Kidney (tissue), 14 donors: ENCODE data around the gene PGPEP1. TPM values are rescaled to one million over a fixed set of nuclear protein-coding genes. Genes with fewer than 3 reads are reported as not detected.

ENCODE experiments used
- DNase-seq, 5 donors: peaks; one replicate each; pipeline ENCODE4 v3.0.0-alpha.2; 2013 to 2020
- FAIRE-seq: peaks from 2 replicates; lab custom pipeline; 2012; peaks lifted over from hg19 to GRCh38; lab: Jason Lieb, UNC
- H3K27ac ChIP-seq, 2 donors: one replicate each; pipeline ENCODE4 v1.7.0; 2013; ENCODE audit warnings: low read depth in 2 of 2, low read length in 2 of 2, inconsistent platforms in 1 of 2
- H3K27me3 ChIP-seq: one replicate; pipeline ENCODE4 v1.7.1; 2013; ENCODE audit warnings: low read length, inconsistent platforms; ENCODE audit not compliant: control insufficient read depth, insufficient read depth
- H3K36me3 ChIP-seq, 3 donors: one replicate each; pipeline versions ENCODE4 v1.7.0 to v1.7.1; 2013; ENCODE audit warnings: low read length in 3 of 3, control low read depth in 1 of 3, inconsistent platforms in 1 of 3; ENCODE audit not compliant: insufficient read depth in 3 of 3, control insufficient read depth in 2 of 3
- H3K4me1 ChIP-seq, 3 donors: one replicate each; pipeline versions ENCODE4 v1.7.0 to v1.7.1; 2013; ENCODE audit warnings: low read length in 3 of 3, inconsistent platforms in 1 of 3, low read depth in 1 of 3; ENCODE audit not compliant: control insufficient read depth in 2 of 3, insufficient read depth in 2 of 3
- H3K4me3 ChIP-seq, 3 donors: one replicate each; pipeline versions ENCODE4 v1.7.0 to v1.8.1; 2013; ENCODE audit warnings: low read length in 3 of 3, control low read depth in 1 of 3, inconsistent platforms in 1 of 3
- H3K9ac ChIP-seq, 3 donors: one replicate each; pipeline versions ENCODE4 v1.7.0 to v1.7.1; 2013; ENCODE audit warnings: low read length in 3 of 3, control low read depth in 1 of 3, inconsistent platforms in 1 of 3
- H3K9me3 ChIP-seq, 3 donors: one replicate each; pipeline versions ENCODE4 v1.7.0 to v1.7.1; 2013; ENCODE audit warnings: low read length in 3 of 3, control low read depth in 1 of 3, inconsistent platforms in 1 of 3; ENCODE audit not compliant: control insufficient read depth in 2 of 3, insufficient read depth in 1 of 3
- intact Hi-C: fragments of 100-400 bp; cut with DNase I; formaldehyde crosslinking; loops from one replicate; pipeline ENCODE4 v1.11.1; 2022
- polyA plus RNA-seq: library from polyadenylated mRNA; stranded (reverse); fragments of 350-450 nt; fragmentation: Illumina TruSeq; extraction: RNeasy Lipid Tissue Mini Kit (QIAGEN cat#74804); gene quantifications from one replicate; pipeline ENCODE4 v1.2.3, GENCODE V29; 2014; ENCODE audit warnings: low read depth, low replicate concordance; ENCODE audit not compliant: insufficient read depth
- total RNA-seq: library from RNA; stranded (reverse); fragmentation: NEBNext Ultra II Directional; extraction: Animal tissue kit (Norgen Biotek cat#: 25700); gene quantifications from one replicate; pipeline ENCODE4 v1.2.1, GENCODE V29; 2021
- TF ChIP-seq, protein P1 (sequence below): IDR thresholded peaks from 3 replicates; pipeline ENCODE4 v1.5.1; 2012; ENCODE audit warnings: mild to moderate bottlenecking, moderate library complexity, borderline replicate concordance; ENCODE audit not compliant: insufficient read depth; ENCODE audit errors: extremely low read depth
- donor health status: control.
- donor health status: control.
- donor health status: control.
- donor health status: control.
- donor health status: control.
- donor health status: DM: yes; HTN: yes; CAD: no.
- donor health status: Normal renal cell carcinoma (clear cell type).

Gene PGPEP1
- total and polyA plus RNA-seq, 2 donors from 2014 or later: 54.5 to 76.1 TPM

DNA sequence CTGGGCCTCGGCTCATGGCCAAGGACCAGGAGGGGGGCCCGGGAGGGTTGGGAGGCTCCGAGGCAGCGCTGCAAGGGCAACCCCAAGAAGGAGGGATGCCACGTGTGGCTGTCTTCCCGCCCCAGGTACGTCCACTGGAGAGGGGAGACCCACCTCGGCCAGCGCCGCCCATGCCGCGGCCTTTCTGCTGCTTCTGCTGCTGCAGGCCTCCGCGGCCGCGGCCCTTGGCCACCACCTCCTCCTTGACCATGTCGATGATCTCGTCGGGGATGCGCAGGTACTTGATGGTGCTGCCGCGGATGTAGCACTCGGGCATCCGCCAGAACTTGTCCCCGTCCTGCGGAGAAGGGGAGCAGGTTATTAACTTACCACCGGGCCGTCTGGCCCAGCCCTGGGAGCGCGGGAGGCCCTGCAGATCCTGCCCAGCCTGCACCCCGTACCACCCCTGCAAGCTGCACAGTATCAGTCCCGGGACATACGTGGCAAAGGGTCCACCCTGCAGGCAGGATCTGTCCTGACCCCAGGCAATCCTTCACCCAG is 30.8 kb upstream of the PGPEP1 start:
- no peak for DNase-seq
- peaks cover 0 to 8% (median 3%) of the 10 kb centered on the region in 3 donors for H3K36me3 ChIP-seq
- intact Hi-C loops: no loop called here
- no peak for FAIRE-seq
- TF ChIP-seq, protein P1, sequence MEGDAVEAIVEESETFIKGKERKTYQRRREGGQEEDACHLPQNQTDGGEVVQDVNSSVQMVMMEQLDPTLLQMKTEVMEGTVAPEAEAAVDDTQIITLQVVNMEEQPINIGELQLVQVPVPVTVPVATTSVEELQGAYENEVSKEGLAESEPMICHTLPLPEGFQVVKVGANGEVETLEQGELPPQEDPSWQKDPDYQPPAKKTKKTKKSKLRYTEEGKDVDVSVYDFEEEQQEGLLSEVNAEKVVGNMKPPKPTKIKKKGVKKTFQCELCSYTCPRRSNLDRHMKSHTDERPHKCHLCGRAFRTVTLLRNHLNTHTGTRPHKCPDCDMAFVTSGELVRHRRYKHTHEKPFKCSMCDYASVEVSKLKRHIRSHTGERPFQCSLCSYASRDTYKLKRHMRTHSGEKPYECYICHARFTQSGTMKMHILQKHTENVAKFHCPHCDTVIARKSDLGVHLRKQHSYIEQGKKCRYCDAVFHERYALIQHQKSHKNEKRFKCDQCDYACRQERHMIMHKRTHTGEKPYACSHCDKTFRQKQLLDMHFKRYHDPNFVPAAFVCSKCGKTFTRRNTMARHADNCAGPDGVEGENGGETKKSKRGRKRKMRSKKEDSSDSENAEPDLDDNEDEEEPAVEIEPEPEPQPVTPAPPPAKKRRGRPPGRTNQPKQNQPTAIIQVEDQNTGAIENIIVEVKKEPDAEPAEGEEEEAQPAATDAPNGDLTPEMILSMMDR: no peak
- H3K9ac ChIP-seq: no peak overlapping the region
- H3K4me1 ChIP-seq: peaks cover 0 to 18% (median 8%) of the 10 kb centered on the region in 3 donors
- H3K9me3 ChIP-seq: no peaks in the 10 kb centered on the region
- H3K27me3 ChIP-seq: no peaks in the 10 kb centered on the region
- no peak overlapping the region for H3K4me3 ChIP-seq
- H3K27ac ChIP-seq: no peak overlapping the region

DNA sequence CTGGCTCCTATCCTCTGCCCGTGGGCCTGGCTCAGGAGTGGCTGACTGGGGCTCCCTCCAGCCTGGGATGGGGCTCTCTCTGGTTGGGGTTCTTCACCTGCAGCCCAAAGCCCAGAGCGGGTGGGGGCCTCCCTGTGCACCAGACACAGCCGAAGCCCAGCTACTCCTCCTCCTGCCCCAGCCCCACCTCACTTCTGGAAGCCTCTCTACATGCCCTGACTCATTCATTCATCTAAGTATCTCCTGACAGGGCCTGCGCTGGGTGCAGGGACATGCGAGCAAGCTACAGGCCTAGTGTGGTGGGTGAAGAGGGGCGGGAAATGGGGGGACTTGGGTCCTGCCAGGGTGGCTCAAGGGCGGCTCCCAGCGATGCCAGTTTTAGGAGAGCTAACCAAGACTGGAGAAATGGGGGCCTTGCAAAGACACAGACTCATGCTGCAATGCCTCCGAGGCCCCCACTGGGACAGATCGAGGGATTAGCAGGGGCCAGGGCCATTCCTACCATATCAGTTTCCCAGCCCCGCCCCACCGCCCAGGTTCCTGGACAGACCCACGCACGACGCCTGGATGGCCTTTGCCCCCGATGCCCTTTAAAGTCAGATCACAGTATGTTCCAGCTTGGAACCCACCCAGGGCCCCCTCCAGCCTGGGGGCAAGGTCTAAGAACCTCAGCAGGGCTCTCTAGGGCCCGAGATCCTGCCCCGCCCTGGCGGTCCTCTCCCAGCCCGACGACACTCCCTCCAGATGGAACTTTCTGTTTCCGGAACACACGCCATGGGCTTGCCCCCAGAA is 30.1 kb upstream of the PGPEP1 start:
- peaks cover 0 to 8% (median 3%) of the 10 kb centered on the region in 3 donors for H3K36me3 ChIP-seq
- no peak overlapping the region for H3K4me3 ChIP-seq
- peak in 1 of 5 donors; percentile 42 for DNase-seq
- H3K27ac ChIP-seq: no peak overlapping the region
- TF ChIP-seq, protein P1: no peak
- H3K9ac ChIP-seq: no peak overlapping the region
- H3K27me3 ChIP-seq: no peaks in the 10 kb centered on the region
- FAIRE-seq: no peak
- H3K9me3 ChIP-seq: no peaks in the 10 kb centered on the region
- intact Hi-C loops: no loop called here
- H3K4me1 ChIP-seq: peaks cover 0 to 15% (median 4%) of the 10 kb centered on the region in 3 donors

DNA sequence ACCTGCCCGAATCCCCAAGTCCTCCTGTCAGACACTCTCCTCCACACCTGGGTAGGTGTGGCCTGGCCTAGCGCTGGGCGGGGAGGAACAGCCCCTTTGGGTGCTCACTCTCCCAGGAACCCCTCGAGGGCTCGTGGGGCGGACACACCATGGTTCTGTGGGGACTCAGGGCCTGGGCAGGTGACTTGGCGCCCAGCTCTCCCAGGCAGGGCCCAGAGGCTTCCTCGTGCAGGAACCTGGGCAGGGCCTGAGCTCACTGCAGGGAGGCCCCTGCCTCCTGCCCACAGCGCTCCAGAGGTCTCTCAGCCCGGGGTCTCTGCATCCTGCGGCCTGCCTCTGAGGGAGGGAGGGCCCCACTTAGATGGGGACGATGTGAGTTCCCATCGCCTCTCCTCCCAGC is 29.4 kb upstream of the PGPEP1 start:
- peaks cover 0 to 12% (median 0%) of the 10 kb centered on the region in 3 donors for H3K4me1 ChIP-seq
- no peak for DNase-seq
- H3K9ac ChIP-seq: no peak overlapping the region
- FAIRE-seq: no peak
- intact Hi-C loops: no loop called here
- no peak overlapping the region for H3K27ac ChIP-seq
- TF ChIP-seq, protein P1: no peak
- H3K4me3 ChIP-seq: no peak overlapping the region
- no peaks in the 10 kb centered on the region for H3K27me3 ChIP-seq
- H3K9me3 ChIP-seq: no peaks in the 10 kb centered on the region
- H3K36me3 ChIP-seq: peaks cover 0 to 8% (median 3%) of the 10 kb centered on the region in 3 donors
